MV-4-11 (cell line): ENCODE results near the gene RASSF8.

Experiments used
- DNase-seq: peaks from one replicate; lab custom pipeline; 2025; lab: John Stamatoyannopoulos, UW

Gene RASSF8

GRCh38 chr12:25962932-25963525 lies 4.5 kb downstream of the RASSF8 start:
- DNase-seq: no peak

- DNase-seq: no peak
These were observed 7.2 kb downstream of the RASSF8 start for GRCh38 chr12:25965682-25966081.

GRCh38 chr12:25970082-25970481 lies 11.6 kb downstream of the RASSF8 start:
- DNase-seq: no peak

GRCh38 chr12:25970916-25971653 lies 12.6 kb downstream of the RASSF8 start:
- no peak for DNase-seq

GRCh38 chr12:25971654-25972041 lies 13.2 kb downstream of the RASSF8 start:
- no peak for DNase-seq

GRCh38 chr12:25972783-25973182 lies 14.3 kb downstream of the RASSF8 start:
- DNase-seq: no peak

- DNase-seq: no peak
These were observed 16.7 kb downstream of the RASSF8 start for GRCh38 chr12:25975179-25975578.

- DNase-seq: no peak
These were observed 17.2 kb downstream of the RASSF8 start for GRCh38 chr12:25975682-25976081.

- no peak for DNase-seq
These were observed 17.8 kb downstream of the RASSF8 start for GRCh38 chr12:25976289-25976688.

GRCh38 chr12:25977047-25977446 lies 18.6 kb downstream of the RASSF8 start:
- DNase-seq: no peak

- DNase-seq: no peak
These were observed 20.6 kb downstream of the RASSF8 start for GRCh38 chr12:25979059-25979458.

- no peak for DNase-seq
These were observed 21.1 kb downstream of the RASSF8 start for GRCh38 chr12:25979563-25979962.

GRCh38 chr12:25980035-25980434 lies 21.6 kb downstream of the RASSF8 start:
- no peak for DNase-seq

GRCh38 chr12:25981597-25981996 lies 23.1 kb downstream of the RASSF8 start:
- no peak for DNase-seq

GRCh38 chr12:25982416-25982815 lies 23.9 kb downstream of the RASSF8 start:
- DNase-seq: no peak

GRCh38 chr12:25983625-25984024 lies 25.1 kb downstream of the RASSF8 start:
- DNase-seq: no peak

- DNase-seq: no peak
These were observed 26.3 kb downstream of the RASSF8 start for GRCh38 chr12:25984759-25985158.

- DNase-seq: no peak
These were observed 27.1 kb downstream of the RASSF8 start for GRCh38 chr12:25985316-25986175.

- no peak for DNase-seq
These were observed 27.7 kb downstream of the RASSF8 start for GRCh38 chr12:25986180-25986579.

- no peak for DNase-seq
These were observed 30.0 kb downstream of the RASSF8 start for GRCh38 chr12:25988505-25988904.

GRCh38 chr12:25990495-25990894 lies 32.0 kb downstream of the RASSF8 start:
- DNase-seq: no peak

GRCh38 chr12:25992026-25992782 lies 33.7 kb downstream of the RASSF8 start:
- no peak for DNase-seq
